IMR-90 (cell line): ENCODE data around the gene BBS12. TPM values are rescaled to one million over a fixed set of nuclear protein-coding genes. Genes with fewer than 3 reads are reported as not detected.

ENCODE experiments used
- ATAC-seq: fragments of 200-7000 bp; cut with Tn5 transposase; 2 replicates; pipeline ENCODE4 v1.9.1; 2020; ENCODE audit warnings: low read depth, mild to moderate bottlenecking, moderate library complexity
- BruUV-seq: library from RNA; stranded (reverse); fragments of 400-500 nt; replicated peaks from 2 replicates; lab custom pipeline; 2021; lab: Mats Ljungman, UMichigan
- CTCF ChIA-PET: fragments of 300-600 bp; formaldehyde crosslinking; extraction: SDS; loops from one replicate; lab custom pipeline; 2021; ENCODE audit warnings: antibody characterized with exemption; lab: Yijun Ruan, JAX
- POLR2A ChIA-PET: fragments of 300-600 bp; sonication (Branson Sonifier 250); formaldehyde crosslinking; loops from one replicate; lab custom pipeline; 2022; ENCODE audit warnings: antibody characterized with exemption; ENCODE audit not compliant: unreplicated experiment; lab: Charles Lee
- DNase-seq: peaks from one replicate; pipeline ENCODE4 v3.0.0; 2013
- H2AFZ ChIP-seq: replicated peaks from 2 replicates; pipeline ENCODE3; 2013; ENCODE audit warnings: low read length, mild to moderate bottlenecking; ENCODE audit not compliant: poor library complexity
- H2AK5ac ChIP-seq: 2 replicates; pipeline ENCODE4 v1.6.1; 2013; ENCODE audit warnings: low read depth, low read length, inconsistent platforms
- H2AK9ac ChIP-seq: replicated peaks from 2 replicates; pipeline ENCODE3; 2013; ENCODE audit warnings: mild to moderate bottlenecking, low read depth, low read length, moderate library complexity; ENCODE audit not compliant: poor library complexity
- H2BK120ac ChIP-seq: 2 replicates; pipeline ENCODE4 v1.6.1; 2013; ENCODE audit warnings: low read depth, low read length, inconsistent platforms
- H2BK15ac ChIP-seq: 3 replicates; pipeline ENCODE4 v1.6.1; 2013; ENCODE audit warnings: low read depth, low read length, inconsistent platforms
- H2BK20ac ChIP-seq: 2 replicates; pipeline ENCODE4 v1.6.1; 2013; ENCODE audit warnings: low read depth, mild to moderate bottlenecking, inconsistent platforms, low read length, moderate library complexity
- H2BK5ac ChIP-seq: 2 replicates; pipeline ENCODE4 v1.6.1; 2013; ENCODE audit warnings: mild to moderate bottlenecking, low read depth, low read length, inconsistent platforms; ENCODE audit not compliant: poor library complexity, severe bottlenecking
- H3K14ac ChIP-seq: replicated peaks from 2 replicates; pipeline ENCODE4 v1.6.1; 2013; ENCODE audit warnings: low read depth, low read length, inconsistent platforms
- H3K18ac ChIP-seq: 2 replicates; pipeline ENCODE4 v1.6.1; 2013; ENCODE audit warnings: low read depth, low read length, control low read depth
- H3K23ac ChIP-seq: 2 replicates; pipeline ENCODE4 v1.6.1; 2013; ENCODE audit warnings: low read depth, low read length, inconsistent platforms
- H3K27ac ChIP-seq: 2 replicates; pipeline ENCODE4 v1.5.1; 2013; ENCODE audit warnings: mild to moderate bottlenecking, control low read depth, low read length; ENCODE audit not compliant: insufficient read depth
- H3K27me3 ChIP-seq: 2 replicates; pipeline ENCODE4 v1.6.1; 2013; ENCODE audit warnings: low read length; ENCODE audit not compliant: control insufficient read depth, insufficient read depth
- H3K36me3 ChIP-seq: 2 replicates; pipeline ENCODE4 v1.6.1; 2013; ENCODE audit warnings: low read length, mixed read lengths; ENCODE audit not compliant: control insufficient read depth, insufficient read depth
- H3K4ac ChIP-seq: 2 replicates; pipeline ENCODE4 v1.6.1; 2013; ENCODE audit warnings: low read depth, low read length, inconsistent platforms
- H3K4me1 ChIP-seq: 2 replicates; pipeline ENCODE4 v1.6.1; 2013; ENCODE audit warnings: low read length, mixed read lengths; ENCODE audit not compliant: control insufficient read depth, insufficient read depth
- H3K4me2 ChIP-seq: 2 replicates; pipeline ENCODE4 v1.6.1; 2013; ENCODE audit warnings: low read depth, mild to moderate bottlenecking, control low read depth, low read length, moderate library complexity
- H3K4me3 ChIP-seq: 2 replicates; pipeline ENCODE4 v1.5.1; 2013; ENCODE audit warnings: low read depth, mild to moderate bottlenecking, control low read depth, low read length, moderate library complexity; ENCODE audit not compliant: insufficient read depth
- H3K56ac ChIP-seq: 2 replicates; pipeline ENCODE4 v1.6.1; 2013; ENCODE audit warnings: low read length, inconsistent platforms; ENCODE audit not compliant: insufficient read depth; ENCODE audit errors: extremely low read depth
- H3K79me1 ChIP-seq, 2 experiments: 2 replicates each; pipeline ENCODE4 v1.6.1; 2013; ENCODE audit warnings: low read length in 2 of 2, inconsistent platforms in 1 of 2, low read depth in 1 of 2
- H3K9ac ChIP-seq: 2 replicates; pipeline ENCODE4 v1.6.1; 2013; ENCODE audit warnings: low read depth, low read length, control low read depth
- H3K9me1 ChIP-seq: 2 replicates; pipeline ENCODE4 v1.6.1; 2013; ENCODE audit warnings: low read length, inconsistent platforms; ENCODE audit not compliant: insufficient read depth
- H3K9me3 ChIP-seq: 2 replicates; pipeline ENCODE4 v1.6.1; 2013; ENCODE audit warnings: low read length; ENCODE audit not compliant: control insufficient read depth, insufficient read depth
- H4K20me1 ChIP-seq: 2 replicates; pipeline ENCODE4 v1.6.1; 2013; ENCODE audit warnings: low read length, inconsistent platforms; ENCODE audit not compliant: insufficient read depth
- H4K5ac ChIP-seq: 2 replicates; pipeline ENCODE4 v1.6.1; 2013; ENCODE audit warnings: mild to moderate bottlenecking, low read depth, low read length, control low read depth
- H4K8ac ChIP-seq, 2 experiments: 2 replicates each; pipeline ENCODE4 v1.6.1; 2013; ENCODE audit warnings: low read depth in 2 of 2, low read length in 2 of 2, control low read depth in 1 of 2, inconsistent platforms in 1 of 2
- H4K91ac ChIP-seq: 2 replicates; pipeline ENCODE4 v1.6.1; 2013; ENCODE audit warnings: low read depth, low read length, inconsistent platforms; ENCODE audit not compliant: insufficient read depth
- CEBPB ChIP-seq: IDR thresholded peaks from 2 replicates; pipeline ENCODE4 v1.6.1; 2012; ENCODE audit warnings: low read depth, low read length, improper control_type of control experiment
- CHD1 ChIP-seq: IDR thresholded peaks from 2 replicates; pipeline ENCODE4 v1.6.1; 2012; ENCODE audit warnings: low read depth, low read length, improper control_type of control experiment
- CTCF ChIP-seq: conservative IDR thresholded peaks from 2 replicates; pipeline ENCODE4 v1.5.1; 2012; ENCODE audit warnings: mild to moderate bottlenecking, low read depth, low read length, improper control_type of control experiment
- WGBS, 2 experiments: methylation state at CpG; one replicate each; pipeline versions ENCODE4 v1.1.5 to v1.1.7; 2013; ENCODE audit warnings: missing lambda C conversion rate in 2 of 2; ENCODE audit not compliant: insufficient read length in 1 of 2; ENCODE audit errors: extremely low coverage in 2 of 2; 5-methylcytosine and 5-hydroxymethylcytosine counted together
- dilution Hi-C: fragments of 300-500 bp; cut with HindIII; formaldehyde crosslinking; loops from one replicate; pipeline ENCODE4 v1.14.3; 2018; ENCODE audit warnings: low sequenced_read_pairs; ENCODE audit not compliant: unreplicated experiment
- in situ Hi-C: fragments of 300-500 bp; cut with MboI; formaldehyde crosslinking; loops from 3 replicates; pipeline ENCODE4 v1.14.3; 2019; ENCODE audit warnings: low sequenced_read_pairs, inconsistent platforms, mixed read lengths
- intact Hi-C: fragments of 100-400 bp; cut with micrococcal nuclease; formaldehyde crosslinking; loops from 2 replicates; pipeline ENCODE4 v1.10.0; 2022
- polyA plus RNA-seq, 3 experiments: library from polyadenylated mRNA; depleted of rRNA; stranded (reverse); fragments of >200 nt; gene quantifications; 2 replicates each; pipeline ENCODE4 v1.2.3, GENCODE V29; 2012; ENCODE audit warnings: low replicate concordance in 1 of 3
- total RNA-seq: library from RNA; depleted of rRNA; stranded (reverse); fragments of >200 nt; gene quantifications from 2 replicates; pipeline ENCODE4 v1.2.3, GENCODE V29; 2012

The BBS12 gene
- total and polyA plus RNA-seq, 2 of the 4 experiments (the other 2 are of a cell fraction) = 1.1 to 5.9 TPM

GRCh38 chr4:122742933-122743829, 10.7 kb downstream of the BBS12 start (continued):
- TF ChIP-seq CHD1 = no peak

DNA sequence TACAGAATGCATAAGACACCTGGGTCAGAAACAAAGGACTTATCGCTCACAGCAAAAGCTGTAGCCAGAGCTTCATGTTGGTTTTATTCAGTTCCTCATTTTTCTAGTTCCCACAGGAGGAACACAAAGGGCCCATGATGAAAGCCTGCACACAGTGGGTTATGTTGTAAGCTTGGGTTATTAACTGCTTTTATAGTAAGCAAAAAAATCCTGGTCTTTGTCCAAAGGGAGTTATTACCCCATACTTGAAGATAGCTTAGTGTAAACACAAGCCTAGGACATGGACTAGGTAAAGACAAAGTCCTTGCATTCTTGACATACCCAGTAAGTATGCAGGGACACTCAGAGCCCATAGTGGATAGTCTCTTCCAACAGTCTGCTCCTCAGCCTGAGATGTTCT, 11.7 kb downstream of the BBS12 start:
- Histone ChIP-seq H2AK5ac (no peak overlapping the region), H3K9me3 (no peaks in the 10 kb centered on the region), H3K4ac (no peak overlapping the region), H3K4me1 (peaks cover 6% of the 10 kb centered on the region), H2AK9ac (no peak overlapping the region), H3K18ac (no peak overlapping the region), H4K5ac (no peak overlapping the region), H3K56ac (no peak overlapping the region), H2BK5ac (peak overlapping the region; percentile 23), H3K14ac (no peak overlapping the region), H2BK120ac (no peak overlapping the region), H4K91ac (no peak overlapping the region), H3K27me3 (no peaks in the 10 kb centered on the region), H4K20me1 (no peaks in the 10 kb centered on the region), H3K4me3 (no peak overlapping the region), H3K27ac (no peak overlapping the region), H3K23ac (no peak overlapping the region), H2AFZ (no peak overlapping the region), H4K8ac (no peak overlapping the region), H3K36me3 (peaks cover 2% of the 10 kb centered on the region; the same call in 1 of the 2 replicates), H3K79me1 (peaks cover 0 to 9% of the 10 kb centered on the region in 2 experiments; a peak in 2 of 4 replicates), H3K9me1 (peaks cover 8% of the 10 kb centered on the region), H3K4me2 (no peak overlapping the region), H2BK15ac (no peak overlapping the region), H2BK20ac (no peak overlapping the region), H3K9ac (no peak overlapping the region)
- ATAC-seq = peak; percentile 77
- dilution Hi-C loops (no loop called here), in situ Hi-C loops (no loop called here), intact Hi-C loops (no loop called here)
- ChIA-PET CTCF (interaction anchor here (1.2 kb wide), 1 partner anchor 170 kb away, joined by 3 read pairs; no protein-coding TSS in a partner anchor), POLR2A (no interaction called here)
- TF ChIP-seq CEBPB (peak; percentile 79), CTCF (no peak)
- BruUV-seq = no TSS peak
- no CpG with 5 or more reads among the region's 1 CpG for WGBS, 2 experiments
- peak; percentile 80 for DNase-seq
